ENCODE measurements around the gene KLHL29. TPM values are rescaled to one million over a fixed set of nuclear protein-coding genes. Genes with fewer than 3 reads are reported as not detected.

KLHL29 gene
- total and polyA plus RNA-seq, 4 donors, result 0.29 to 2.3 (median 0.68) TPM

DNA sequence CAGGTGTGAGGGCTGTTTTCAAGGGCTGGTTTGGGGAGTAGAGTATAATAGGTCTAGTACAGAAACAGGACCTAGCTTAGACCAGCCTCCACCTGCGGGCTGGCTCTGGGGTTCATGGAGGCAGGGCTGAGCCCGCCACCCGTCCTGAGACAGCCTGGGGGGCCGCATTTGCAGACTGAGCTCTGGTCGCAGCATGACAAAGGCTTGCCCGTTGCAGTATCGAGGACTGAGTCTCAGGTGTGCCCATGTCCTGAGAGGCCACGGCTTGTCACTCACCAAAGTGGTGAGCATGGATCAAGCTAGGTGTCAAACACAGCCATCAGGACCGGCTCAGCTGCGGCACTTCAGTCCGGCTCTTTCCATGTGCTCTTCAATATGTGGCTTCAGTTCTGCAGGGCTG, 144.7 kb downstream of the KLHL29 start:
- no peak overlapping the region for H3K27ac ChIP-seq (ENCODE audit: low read depth in 1 of 2, low read length in 2 of 2)

DNA sequence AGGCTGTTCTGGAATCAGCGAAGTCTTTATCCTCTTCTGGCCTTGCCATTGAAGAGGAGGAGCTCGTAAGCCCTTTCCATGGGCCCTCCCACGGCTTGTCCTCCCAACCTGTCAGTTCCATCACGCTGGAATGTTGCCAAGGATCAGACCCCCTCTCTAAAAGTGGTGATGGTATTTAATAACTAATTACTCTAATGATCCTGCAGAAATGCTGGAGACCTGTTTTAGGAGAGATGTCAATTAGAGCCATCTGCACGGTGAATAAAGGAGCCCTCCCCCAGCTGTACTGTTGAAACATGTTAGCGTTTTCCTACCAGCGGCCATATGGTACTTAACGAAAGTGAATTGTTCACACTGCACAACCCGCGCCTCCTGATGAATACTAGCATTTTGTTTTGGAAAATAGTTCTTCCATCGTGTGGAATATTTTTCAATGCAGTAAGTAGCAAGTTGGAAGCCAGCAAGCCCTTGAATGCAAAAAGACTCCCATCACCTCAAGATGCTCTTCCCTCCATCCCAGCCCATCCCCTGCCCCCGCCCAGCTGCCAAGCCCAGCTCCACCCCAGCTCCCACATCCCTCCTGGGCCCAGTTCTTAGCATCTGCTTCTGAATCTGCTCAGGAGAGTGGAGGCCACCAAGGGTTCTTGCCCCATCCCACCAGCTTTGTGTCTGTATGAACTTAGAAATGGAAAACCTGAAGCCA, 145.4 kb downstream of the KLHL29 start:
- 89% methylated on average over 12 of the region's 12 CpGs for WGBS
- H3K9ac ChIP-seq (ENCODE audit: low read depth in 1 of 2, low read length in 2 of 2), result no peak overlapping the region
- no peaks in the 10 kb centered on the region for H3K9me3 ChIP-seq (ENCODE audit: control insufficient read depth in 4 of 4, low read length in 3 of 4)
- no peaks in the 10 kb centered on the region for H3K27me3 ChIP-seq (ENCODE audit: control insufficient read depth in 4 of 4, insufficient read depth in 4 of 4, low read length in 3 of 4)
- H3K4me1 ChIP-seq (ENCODE audit: control insufficient read depth in 4 of 4, insufficient read depth in 4 of 4, low read length in 3 of 4), result no peaks in the 10 kb centered on the region
- no peak overlapping the region for H3K27ac ChIP-seq (ENCODE audit: low read depth in 1 of 2, low read length in 2 of 2)
- TF ChIP-seq YY1 (IDR thresholded peaks at IDR 0.05) (no peak), RAD21 (IDR thresholded peaks at IDR 0.05) (no peak), EGR1 (IDR thresholded peaks at IDR 0.05; ENCODE audit: low read depth in 2 of 2) (no peak)
- TF ChIP-seq, protein P1, sequence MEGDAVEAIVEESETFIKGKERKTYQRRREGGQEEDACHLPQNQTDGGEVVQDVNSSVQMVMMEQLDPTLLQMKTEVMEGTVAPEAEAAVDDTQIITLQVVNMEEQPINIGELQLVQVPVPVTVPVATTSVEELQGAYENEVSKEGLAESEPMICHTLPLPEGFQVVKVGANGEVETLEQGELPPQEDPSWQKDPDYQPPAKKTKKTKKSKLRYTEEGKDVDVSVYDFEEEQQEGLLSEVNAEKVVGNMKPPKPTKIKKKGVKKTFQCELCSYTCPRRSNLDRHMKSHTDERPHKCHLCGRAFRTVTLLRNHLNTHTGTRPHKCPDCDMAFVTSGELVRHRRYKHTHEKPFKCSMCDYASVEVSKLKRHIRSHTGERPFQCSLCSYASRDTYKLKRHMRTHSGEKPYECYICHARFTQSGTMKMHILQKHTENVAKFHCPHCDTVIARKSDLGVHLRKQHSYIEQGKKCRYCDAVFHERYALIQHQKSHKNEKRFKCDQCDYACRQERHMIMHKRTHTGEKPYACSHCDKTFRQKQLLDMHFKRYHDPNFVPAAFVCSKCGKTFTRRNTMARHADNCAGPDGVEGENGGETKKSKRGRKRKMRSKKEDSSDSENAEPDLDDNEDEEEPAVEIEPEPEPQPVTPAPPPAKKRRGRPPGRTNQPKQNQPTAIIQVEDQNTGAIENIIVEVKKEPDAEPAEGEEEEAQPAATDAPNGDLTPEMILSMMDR (IDR thresholded peaks at IDR 0.05; ENCODE audit: low read depth, low read length, missing input control), result no peak
- no peak overlapping the region for H3K4me3 ChIP-seq (ENCODE audit: low read depth in 1 of 3, low read length in 3 of 3)
- H3K36me3 ChIP-seq (ENCODE audit: control insufficient read depth in 4 of 4, insufficient read depth in 3 of 4, low read depth in 1 of 4, low read length in 3 of 4), result no peaks in the 10 kb centered on the region
- no peak for DNase-seq (ENCODE audit: low spot score)

More for the DNA sequence above, 144.7 kb downstream of the KLHL29 start:
- no peaks in the 10 kb centered on the region for H3K27me3 ChIP-seq (ENCODE audit: control insufficient read depth in 4 of 4, insufficient read depth in 4 of 4, low read length in 3 of 4)
- no peaks in the 10 kb centered on the region for H3K4me1 ChIP-seq (ENCODE audit: control insufficient read depth in 4 of 4, insufficient read depth in 4 of 4, low read length in 3 of 4)
- TF ChIP-seq HNF4A (conservative IDR thresholded peaks at IDR 0.05) (no peak), HNF4G (IDR thresholded peaks at IDR 0.05) (no peak), TAF1 (conservative IDR thresholded peaks at IDR 0.05) (no peak)
- DNase-seq (ENCODE audit: low spot score), result no peak
- H3K9ac ChIP-seq (ENCODE audit: low read depth in 1 of 2, low read length in 2 of 2), result no peak overlapping the region
- WGBS, result 96% methylated on average over 11 of the region's 11 CpGs
- no peaks in the 10 kb centered on the region for H3K36me3 ChIP-seq (ENCODE audit: control insufficient read depth in 4 of 4, insufficient read depth in 3 of 4, low read depth in 1 of 4, low read length in 3 of 4)
- H3K9me3 ChIP-seq (ENCODE audit: control insufficient read depth in 4 of 4, low read length in 3 of 4), result no peaks in the 10 kb centered on the region
- no peak overlapping the region for H3K4me3 ChIP-seq (ENCODE audit: low read depth in 1 of 3, low read length in 3 of 3)

DNA sequence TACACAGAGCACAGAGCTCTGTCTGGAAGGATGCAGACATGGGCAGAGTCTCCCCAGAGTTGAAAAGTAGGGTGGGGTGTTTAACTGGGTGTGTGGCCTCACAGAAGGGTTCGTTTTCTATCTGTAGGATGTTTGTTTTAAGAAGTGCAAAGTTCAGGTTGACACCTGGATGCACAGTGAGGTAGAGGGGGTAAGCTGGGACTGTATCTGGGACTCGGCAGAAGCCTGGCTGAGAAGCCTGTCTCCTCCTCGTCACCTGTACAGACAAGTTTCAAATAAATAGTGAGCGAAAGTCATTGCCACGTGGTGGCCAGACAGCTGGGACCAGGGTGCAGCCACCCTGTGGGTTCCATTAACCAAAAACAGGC, 145.9 kb downstream of the KLHL29 start:
- no peak for DNase-seq (ENCODE audit: low spot score)
- WGBS, result 66% methylated on average over 5 of the region's 5 CpGs
- H3K9me3 ChIP-seq (ENCODE audit: control insufficient read depth in 4 of 4, low read length in 3 of 4), result no peaks in the 10 kb centered on the region
- no peaks in the 10 kb centered on the region for H3K36me3 ChIP-seq (ENCODE audit: control insufficient read depth in 4 of 4, insufficient read depth in 3 of 4, low read depth in 1 of 4, low read length in 3 of 4)
- H3K4me1 ChIP-seq (ENCODE audit: control insufficient read depth in 4 of 4, insufficient read depth in 4 of 4, low read length in 3 of 4), result no peaks in the 10 kb centered on the region
- no peak for TF ChIP-seq HNF4A (conservative IDR thresholded peaks at IDR 0.05)
- TF ChIP-seq RXRA (IDR thresholded peaks at IDR 0.05), result no peak
- TF ChIP-seq, protein P2, sequence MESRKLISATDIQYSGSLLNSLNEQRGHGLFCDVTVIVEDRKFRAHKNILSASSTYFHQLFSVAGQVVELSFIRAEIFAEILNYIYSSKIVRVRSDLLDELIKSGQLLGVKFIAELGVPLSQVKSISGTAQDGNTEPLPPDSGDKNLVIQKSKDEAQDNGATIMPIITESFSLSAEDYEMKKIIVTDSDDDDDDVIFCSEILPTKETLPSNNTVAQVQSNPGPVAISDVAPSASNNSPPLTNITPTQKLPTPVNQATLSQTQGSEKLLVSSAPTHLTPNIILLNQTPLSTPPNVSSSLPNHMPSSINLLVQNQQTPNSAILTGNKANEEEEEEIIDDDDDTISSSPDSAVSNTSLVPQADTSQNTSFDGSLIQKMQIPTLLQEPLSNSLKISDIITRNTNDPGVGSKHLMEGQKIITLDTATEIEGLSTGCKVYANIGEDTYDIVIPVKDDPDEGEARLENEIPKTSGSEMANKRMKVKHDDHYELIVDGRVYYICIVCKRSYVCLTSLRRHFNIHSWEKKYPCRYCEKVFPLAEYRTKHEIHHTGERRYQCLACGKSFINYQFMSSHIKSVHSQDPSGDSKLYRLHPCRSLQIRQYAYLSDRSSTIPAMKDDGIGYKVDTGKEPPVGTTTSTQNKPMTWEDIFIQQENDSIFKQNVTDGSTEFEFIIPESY (IDR thresholded peaks at IDR 0.05), result no peak
- TF ChIP-seq HNF4G (IDR thresholded peaks at IDR 0.05), result no peak
- no peak for TF ChIP-seq NR2F2 (IDR thresholded peaks at IDR 0.05)
- no peak for TF ChIP-seq FOXA1 (IDR thresholded peaks at IDR 0.05)
- no peaks in the 10 kb centered on the region for H3K27me3 ChIP-seq (ENCODE audit: control insufficient read depth in 4 of 4, insufficient read depth in 4 of 4, low read length in 3 of 4)
- H3K27ac ChIP-seq (ENCODE audit: low read depth in 1 of 2, low read length in 2 of 2), result no peak overlapping the region
- no peak overlapping the region for H3K4me3 ChIP-seq (ENCODE audit: low read depth in 1 of 3, low read length in 3 of 3)
- H3K9ac ChIP-seq (ENCODE audit: low read depth in 1 of 2, low read length in 2 of 2), result no peak overlapping the region

All from liver (tissue), 9 donors.